ENCODE measurements around the gene CHRNA7.

DNA sequence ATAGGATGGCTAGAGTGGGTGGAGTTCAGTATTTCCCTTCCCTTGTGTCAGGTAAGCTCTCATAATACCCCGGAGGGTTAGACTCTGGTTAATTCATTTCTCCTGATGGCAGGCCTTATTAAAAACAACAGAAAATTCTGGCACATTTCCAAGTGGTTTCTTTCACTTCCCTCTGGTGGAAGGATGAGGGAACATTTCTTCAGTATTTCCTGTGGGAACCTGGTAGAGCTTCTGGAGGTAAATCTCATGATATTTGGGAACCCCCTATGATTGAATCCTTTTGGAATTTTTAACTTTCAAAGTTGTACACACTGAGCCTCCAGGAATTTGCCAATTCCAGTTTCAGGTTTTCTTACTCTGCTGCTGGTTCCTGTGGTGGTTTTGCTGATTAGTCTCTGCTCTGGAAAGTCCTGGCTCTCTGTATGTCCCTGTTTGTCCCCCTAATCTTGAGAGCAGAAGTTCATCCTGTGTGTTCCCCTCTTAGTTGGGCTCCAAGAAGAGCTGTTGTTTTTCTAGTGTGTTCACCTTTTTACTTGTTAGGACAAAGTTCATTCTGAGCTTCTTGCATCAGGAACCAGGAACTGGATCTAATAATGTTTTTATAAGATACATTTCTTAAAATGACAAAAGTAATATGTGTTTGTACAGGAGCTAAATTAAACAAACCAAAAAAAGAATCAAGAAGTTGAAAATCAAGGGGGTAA lies 12.1 kb downstream of the CHRNA7 start:
- no peak for TF ChIP-seq EZH2 (IDR thresholded peaks at IDR 0.05; ENCODE audit: borderline replicate concordance, low read depth, low read length, severe bottlenecking)
- TF ChIP-seq, protein P1, sequence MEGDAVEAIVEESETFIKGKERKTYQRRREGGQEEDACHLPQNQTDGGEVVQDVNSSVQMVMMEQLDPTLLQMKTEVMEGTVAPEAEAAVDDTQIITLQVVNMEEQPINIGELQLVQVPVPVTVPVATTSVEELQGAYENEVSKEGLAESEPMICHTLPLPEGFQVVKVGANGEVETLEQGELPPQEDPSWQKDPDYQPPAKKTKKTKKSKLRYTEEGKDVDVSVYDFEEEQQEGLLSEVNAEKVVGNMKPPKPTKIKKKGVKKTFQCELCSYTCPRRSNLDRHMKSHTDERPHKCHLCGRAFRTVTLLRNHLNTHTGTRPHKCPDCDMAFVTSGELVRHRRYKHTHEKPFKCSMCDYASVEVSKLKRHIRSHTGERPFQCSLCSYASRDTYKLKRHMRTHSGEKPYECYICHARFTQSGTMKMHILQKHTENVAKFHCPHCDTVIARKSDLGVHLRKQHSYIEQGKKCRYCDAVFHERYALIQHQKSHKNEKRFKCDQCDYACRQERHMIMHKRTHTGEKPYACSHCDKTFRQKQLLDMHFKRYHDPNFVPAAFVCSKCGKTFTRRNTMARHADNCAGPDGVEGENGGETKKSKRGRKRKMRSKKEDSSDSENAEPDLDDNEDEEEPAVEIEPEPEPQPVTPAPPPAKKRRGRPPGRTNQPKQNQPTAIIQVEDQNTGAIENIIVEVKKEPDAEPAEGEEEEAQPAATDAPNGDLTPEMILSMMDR (IDR thresholded peaks at IDR 0.05; ENCODE audit: borderline replicate concordance, extremely low read depth, low read length, poor library complexity, severe bottlenecking) = no peak
